CD4-positive, alpha-beta T cell treated with Interleukin-6 at 100 ng/mL for 8 hours (primary cell): ENCODE measurements around the gene SART3.

Source experiments
- DNase-seq: peaks from one replicate; pipeline ENCODE4 v3.0.0-alpha.2; 2020; ENCODE audit warnings: mixed read lengths, low spot score

Gene SART3

DNA sequence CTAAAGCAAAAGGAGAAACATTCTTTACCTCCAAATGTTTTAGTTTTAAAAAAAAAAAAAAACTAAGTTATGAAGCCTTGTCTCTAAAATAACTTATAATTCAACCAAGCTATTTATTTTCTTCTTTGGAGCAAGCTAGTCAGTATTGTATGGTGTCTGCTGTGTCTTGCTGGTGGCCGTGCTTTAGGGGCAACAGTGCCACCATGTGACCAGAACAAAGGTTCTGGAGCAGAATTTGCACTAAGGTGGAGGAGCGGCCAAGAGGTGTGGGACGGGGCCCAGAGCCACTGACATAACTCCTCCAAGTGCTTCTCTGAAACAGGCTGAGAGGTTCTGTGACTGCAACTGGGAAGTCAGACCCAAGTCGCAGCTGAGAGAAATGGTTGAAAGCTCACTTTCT is 41.4 kb downstream of the SART3 start:
- no peak for DNase-seq

- no peak for DNase-seq
These were observed 42.1 kb downstream of the SART3 start for GRCh38 chr12:108518716-108519496.

- DNase-seq, result no peak
These were observed 42.8 kb downstream of the SART3 start for GRCh38 chr12:108518101-108518715.

DNA sequence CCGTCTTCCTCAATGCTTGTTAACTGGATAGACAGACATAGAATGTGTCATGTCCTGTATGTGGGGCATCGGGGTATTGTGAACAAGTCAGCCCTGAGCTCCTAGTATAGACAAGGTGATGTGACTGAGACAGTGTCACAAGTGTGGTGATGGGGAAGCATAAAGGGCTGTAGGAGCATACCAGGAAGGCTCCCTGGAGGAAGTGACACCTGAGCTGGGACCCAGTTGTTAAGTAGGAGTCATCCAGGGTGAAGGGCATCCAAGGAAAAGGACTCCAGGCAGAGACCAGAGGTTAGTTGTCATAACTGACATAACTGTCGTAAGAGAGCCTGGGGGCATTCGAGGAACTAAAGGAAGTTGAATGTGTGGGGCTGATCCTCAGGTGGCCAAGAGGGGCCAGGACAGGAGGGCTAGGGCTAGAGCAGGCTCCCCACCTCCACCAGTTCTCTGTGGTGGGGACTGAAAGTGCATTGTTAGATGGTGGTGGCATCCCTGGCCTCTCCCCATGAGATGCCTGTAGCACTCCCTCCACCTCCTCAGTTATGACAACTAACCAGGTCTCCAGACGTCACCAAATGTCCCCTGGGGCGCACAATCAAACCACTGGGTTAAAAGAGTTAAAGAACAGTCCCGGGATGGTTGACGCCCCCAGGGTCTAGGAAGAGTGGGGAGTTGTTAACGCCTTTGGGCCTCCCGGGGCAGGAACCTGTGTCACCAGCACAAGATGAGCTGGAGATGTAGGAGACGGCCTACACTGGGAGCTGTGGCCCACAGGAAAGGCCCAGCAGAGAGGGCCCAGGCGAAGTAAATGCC is 43.5 kb downstream of the SART3 start:
- DNase-seq, result no peak

GRCh38 chr12:108516511-108517275 is 44.3 kb downstream of the SART3 start:
- DNase-seq, result no peak

- DNase-seq, result no peak
These were observed 45.1 kb downstream of the SART3 start for GRCh38 chr12:108515916-108516315.

DNA sequence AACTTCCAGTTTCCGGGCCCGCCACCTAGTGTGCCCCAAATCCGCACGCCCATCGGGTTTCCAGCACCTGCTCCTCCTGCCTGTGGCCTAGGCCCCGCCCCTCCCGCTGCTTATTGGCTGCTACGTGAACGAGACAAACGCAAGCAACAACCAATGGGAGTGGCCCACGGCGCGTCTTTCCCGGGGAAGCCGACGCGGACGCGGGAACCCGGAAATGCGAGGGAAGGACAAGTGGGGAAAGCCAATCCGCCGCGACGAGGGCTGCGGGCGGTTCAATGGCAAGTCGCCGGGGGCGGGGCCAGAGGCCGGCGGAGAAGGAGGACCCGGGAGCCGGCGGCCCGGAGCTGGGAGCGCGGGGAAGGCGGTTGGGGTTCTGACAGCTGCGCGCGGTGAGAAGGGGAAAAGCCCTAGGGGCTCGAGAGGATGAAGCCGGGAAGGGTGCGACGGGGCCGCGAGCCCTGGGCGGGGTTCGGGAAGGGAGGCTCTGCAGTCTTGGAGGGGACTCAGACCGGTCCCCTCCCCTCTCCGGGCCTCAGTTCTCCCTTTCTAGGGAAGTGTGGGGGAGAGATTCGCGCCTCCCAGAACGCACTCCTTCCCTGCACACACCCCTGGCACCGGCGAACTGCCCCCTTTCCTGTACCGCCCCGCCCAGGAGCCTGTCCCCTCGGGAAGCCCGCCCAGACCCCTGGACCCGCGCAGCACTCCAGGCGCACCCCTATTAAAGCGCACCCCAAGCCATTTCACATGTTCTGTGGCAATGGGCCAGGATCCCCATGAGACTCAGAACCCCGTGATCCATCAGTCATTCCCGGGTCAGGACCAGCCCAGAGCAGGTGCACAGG is 45.8 kb downstream of the SART3 start, which contains the start of gene FICD:
Gene FICD, plus strand, starts transcription at position 305 of the 842 bp plus-strand sequence. CDS start 1,696 bp downstream, outside the sequence.
- peak; percentile 99 for DNase-seq

DNA sequence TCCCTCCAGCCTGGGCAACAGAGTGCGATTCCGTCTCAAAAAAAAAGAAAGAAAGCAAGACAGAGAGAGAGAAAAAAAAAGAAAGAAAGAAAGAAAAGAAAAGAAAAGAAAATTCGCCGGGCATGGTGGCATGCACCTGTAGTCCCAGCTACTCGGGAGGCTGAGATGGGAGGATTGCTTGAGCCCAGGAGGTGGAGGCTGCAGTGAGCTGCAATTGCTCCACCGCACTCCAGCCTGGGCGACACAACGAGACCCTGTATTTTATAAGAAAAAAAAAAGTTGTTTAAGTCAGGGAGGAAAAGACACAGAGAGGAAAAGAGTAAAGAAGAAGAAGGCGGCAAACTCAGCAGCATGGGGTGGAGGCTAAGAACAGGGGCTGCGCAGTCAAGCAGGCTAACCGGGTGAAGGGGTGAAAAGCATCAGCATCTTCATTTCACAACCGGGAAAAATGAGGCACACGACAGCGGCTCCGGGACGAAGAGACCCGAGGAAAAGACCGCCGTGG is 46.5 kb downstream of the SART3 start:
- DNase-seq, result no peak

- DNase-seq, result peak; percentile 79
These were observed 49.1 kb downstream of the SART3 start for GRCh38 chr12:108511633-108512540.

- DNase-seq, result no peak
These were observed 50.1 kb downstream of the SART3 start for GRCh38 chr12:108510836-108511235.

GRCh38 chr12:108509806-108510205 is 51.2 kb downstream of the SART3 start:
- DNase-seq, result no peak

DNA sequence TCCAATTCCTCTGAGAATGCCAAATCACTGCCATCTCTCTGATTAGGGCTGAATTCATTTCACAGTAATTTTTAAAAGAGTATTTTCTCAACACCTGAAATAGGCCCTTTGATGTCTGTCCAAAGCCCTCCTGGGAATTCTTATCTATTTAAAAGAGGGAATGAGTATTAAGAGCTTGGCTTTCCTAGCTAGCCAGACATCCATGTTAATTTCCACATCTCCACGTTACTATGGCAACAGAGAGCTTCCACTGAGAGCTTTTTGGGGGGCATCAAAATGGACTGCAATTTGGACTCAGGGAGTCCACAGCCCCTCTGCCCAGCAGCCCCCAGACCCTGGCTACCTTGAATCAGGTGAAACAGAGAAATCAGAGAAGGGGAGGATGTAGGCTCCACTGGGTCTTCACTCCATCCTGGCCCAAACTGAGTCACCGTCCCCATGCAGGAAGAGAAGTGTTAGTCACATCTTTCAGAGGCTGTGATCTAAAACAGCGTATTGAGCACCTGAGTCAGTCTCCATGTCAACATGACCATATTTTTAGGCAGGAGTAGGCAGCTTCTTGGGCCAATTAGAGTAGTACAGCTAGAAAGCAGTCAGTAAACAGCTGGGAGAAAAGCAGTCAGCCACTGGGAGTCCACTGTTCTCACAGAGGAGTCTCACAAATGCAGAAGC is 52.9 kb downstream of the SART3 start:
- no peak for DNase-seq

DNA sequence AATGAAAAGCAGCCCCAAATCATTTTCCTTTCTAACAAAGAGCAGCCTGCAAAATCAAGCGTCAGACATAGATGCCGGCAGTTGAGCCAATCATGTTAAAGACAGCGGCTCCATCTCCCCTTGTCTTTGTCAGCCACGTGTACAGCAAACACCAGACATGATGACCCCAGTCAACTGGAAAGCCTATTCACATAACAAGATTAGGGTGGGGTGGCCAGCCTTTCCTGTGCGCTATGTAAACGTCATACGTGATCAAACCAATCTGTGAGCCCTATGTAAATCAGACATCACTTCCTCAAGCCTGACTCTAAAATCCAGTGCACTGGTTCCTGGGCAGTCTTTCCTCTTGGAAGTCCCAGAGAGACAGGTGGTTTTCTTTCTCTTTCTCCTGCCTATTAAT is 55.8 kb downstream of the SART3 start:
- no peak for DNase-seq

DNA sequence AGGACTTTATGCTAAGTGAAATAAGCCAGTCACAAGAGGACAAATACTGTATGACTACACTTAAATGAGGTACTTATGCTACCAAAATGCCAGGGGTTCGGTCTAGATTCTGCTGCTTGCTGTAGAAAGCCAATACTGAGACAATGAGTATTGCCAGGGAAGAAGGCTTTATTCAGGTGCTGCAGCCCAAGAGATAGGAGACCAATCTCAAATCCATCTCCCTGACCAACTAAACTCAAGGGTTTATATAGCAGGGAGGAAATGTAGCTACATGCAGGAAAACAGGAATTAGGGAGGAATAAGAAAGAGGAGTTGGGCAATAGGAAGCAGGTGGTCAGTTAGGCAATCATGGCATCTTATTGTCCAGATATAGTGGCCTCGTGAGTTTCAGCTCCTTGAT is 58.1 kb downstream of the SART3 start:
- no peak for DNase-seq

DNA sequence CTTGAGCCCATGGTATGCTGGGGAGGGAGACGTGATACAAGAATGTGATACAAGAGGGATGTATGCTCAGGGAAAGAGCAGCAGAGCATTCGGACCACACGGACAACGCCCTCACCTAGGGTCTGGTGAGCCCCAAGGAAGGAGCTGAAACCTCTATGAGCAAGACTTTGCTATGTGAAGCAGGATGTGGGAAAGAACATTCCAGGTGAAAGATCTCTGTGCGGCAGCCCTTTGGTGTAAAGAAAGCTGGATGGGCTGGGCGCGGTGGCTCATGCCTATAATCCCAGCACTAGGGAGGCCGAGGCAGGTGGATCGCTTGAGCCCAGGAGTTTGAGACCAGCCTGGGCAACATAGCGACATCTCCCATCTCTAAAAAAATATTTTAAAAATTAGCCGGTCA is 62.8 kb downstream of the SART3 start:
- DNase-seq, result no peak

DNA sequence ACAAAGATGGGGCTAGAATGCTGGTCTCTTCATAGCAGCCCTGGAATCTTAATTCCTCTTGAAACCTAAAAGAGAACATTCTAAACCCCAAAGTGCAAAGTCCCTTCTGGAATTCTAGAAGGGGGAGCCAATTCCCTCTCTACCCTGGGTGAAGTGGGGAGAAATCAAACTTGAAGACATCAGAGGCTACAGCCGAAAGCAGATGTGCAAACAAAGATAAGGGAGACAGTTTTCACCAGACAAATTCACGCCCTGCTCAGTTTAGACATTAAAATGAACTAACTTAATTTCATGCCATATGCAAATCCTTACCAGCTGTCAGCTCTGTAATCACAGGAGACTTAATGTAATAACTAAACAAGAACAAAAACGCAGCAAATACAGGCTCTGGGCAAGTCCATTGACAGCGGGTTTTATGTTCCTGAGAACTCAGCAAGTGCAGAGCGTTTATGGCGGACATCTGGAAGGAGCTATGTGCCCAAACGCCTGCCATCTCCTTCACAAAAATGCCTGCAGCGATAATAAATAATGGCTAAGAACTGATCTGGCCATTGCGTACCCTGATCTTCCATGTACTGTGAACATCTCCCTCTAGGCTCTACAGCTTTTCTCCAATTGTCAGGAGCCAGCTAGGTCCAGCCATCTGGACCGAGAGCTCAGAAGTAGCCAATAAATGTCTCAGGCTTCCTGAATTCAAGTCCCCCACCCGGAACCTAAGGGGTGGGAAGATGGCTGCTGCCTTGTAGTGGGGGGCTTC is 65.0 kb downstream of the SART3 start:
- DNase-seq, result no peak

GRCh38 chr12:108495054-108495453 is 65.9 kb downstream of the SART3 start:
- DNase-seq, result no peak

GRCh38 chr12:108491256-108491655 is 69.7 kb downstream of the SART3 start:
- no peak for DNase-seq
